Activated naive CD4-positive, alpha-beta T cell treated with anti-CD3 and anti-CD28 coated beads, Interleukin-2, amount 50 U/mL, for 72 hours (primary cell): ENCODE measurements around the gene ROM1. TPM values are rescaled to one million over a fixed set of nuclear protein-coding genes. Genes with fewer than 3 reads are reported as not detected.
"Not testable (repeated sequence)": the region's sequence is repeated elsewhere in the genome, so short reads cannot be mapped to it uniquely, and the experiment has no call there.

ENCODE experiments used
- ATAC-seq, 2 donors: fragments of 150-1000 bp; cut with Tn5 transposase; 2 replicates each; pipeline ENCODE4 v1.10.0; 2021; ENCODE audit warnings: mild to moderate bottlenecking in 2 of 2, moderate library complexity in 2 of 2
- DNase-seq, 2 donors: peaks; one replicate each; pipeline ENCODE4 v3.0.0; 2021 to 2022; ENCODE audit warnings: low spot score in 2 of 2
- H3K27ac Mint-ChIP-seq, 2 donors: one replicate each; pipeline ENCODE4 v1.8.0; 2022; ENCODE audit warnings: mild to moderate bottlenecking in 2 of 2, mixed read lengths in 2 of 2
- H3K36me3 Mint-ChIP-seq, 2 donors: one replicate each; pipeline ENCODE4 v1.8.0; 2022; ENCODE audit warnings: mixed read lengths in 2 of 2
- H3K9me3 Mint-ChIP-seq, 2 donors: one replicate each; pipeline ENCODE4 v1.8.0; 2022; ENCODE audit warnings: mixed read lengths in 2 of 2
- total RNA-seq, 2 donors: library from RNA; stranded (reverse); gene quantifications; one replicate each; pipeline ENCODE4 v1.2.3, GENCODE V29; 2022

ROM1 gene
- total RNA-seq, 2 donors from 2014 or later, result 1.1 to 1.9 TPM

- H3K9me3 Mint-ChIP-seq, ATAC-seq, DNase-seq: not testable (repeated sequence)
- Mint-ChIP-seq H3K36me3 (peaks cover 16 to 19% of the 10 kb centered on the region in 2 donors), H3K27ac (peak overlapping the region in 1 of 2 donors; percentile 30)
Measured at GRCh38 chr11:62616957-62617356, 3.9 kb downstream of the ROM1 start.

- DNase-seq, result no peak
- Mint-ChIP-seq H3K9me3 (no peaks in the 10 kb centered on the region), H3K36me3 (peaks cover 19 to 20% of the 10 kb centered on the region in 2 donors), H3K27ac (peak overlapping the region; percentile 92 to 98)
- ATAC-seq, result no peak
Measured at GRCh38 chr11:62621027-62621566, 8.0 kb downstream of the ROM1 start.

- ATAC-seq, result peak; percentile 94 to 95
- H3K27ac Mint-ChIP-seq, result peak within 1 kb of the TSS; percentile 92 to 98
- no peaks in the 10 kb centered on the region for H3K9me3 Mint-ChIP-seq
- peaks cover 21 to 27% of the 10 kb centered on the region in 2 donors for H3K36me3 Mint-ChIP-seq
- peak; percentile 91 to 99 for DNase-seq
Measured at GRCh38 chr11:62621567-62622470, 8.8 kb downstream of the ROM1 start, which contains the start of gene B3GAT3. TSS of gene B3GAT3 (minus strand) at chr11:62621986. CDS start at chr11:62621947, 39 bp downstream.

GRCh38 chr11:62622476-62623089 is 9.5 kb downstream of the ROM1 start:
- peaks cover 21 to 31% of the 10 kb centered on the region in 2 donors for H3K36me3 Mint-ChIP-seq
- no peak for ATAC-seq

GRCh38 chr11:62627713-62628112 is 14.7 kb downstream of the ROM1 start:
- peak overlapping the region in 1 of 2 donors; percentile 79 for H3K27ac Mint-ChIP-seq
- DNase-seq, result no peak
- H3K9me3 Mint-ChIP-seq, result no peaks in the 10 kb centered on the region
- ATAC-seq, result no peak
- peaks cover 23 to 34% of the 10 kb centered on the region in 2 donors for H3K36me3 Mint-ChIP-seq

More at GRCh38 chr11:62622476-62623089, 9.5 kb downstream of the ROM1 start:
- H3K27ac Mint-ChIP-seq, result peak overlapping the region; percentile 91 to 92
- DNase-seq, result no peak
- no peaks in the 10 kb centered on the region for H3K9me3 Mint-ChIP-seq

- peak overlapping the region; percentile 62 to 72 for H3K27ac Mint-ChIP-seq
Measured at GRCh38 chr11:62632492-62632891, 19.4 kb downstream of the ROM1 start.

GRCh38 chr11:62644220-62644619 is 31.2 kb downstream of the ROM1 start:
- H3K27ac Mint-ChIP-seq, result peak overlapping the region; percentile 40 to 92
- H3K36me3 Mint-ChIP-seq, result peaks cover 18 to 25% of the 10 kb centered on the region in 2 donors
- DNase-seq, result no peak
- peaks cover 0 to 5% of the 10 kb centered on the region in 2 donors for H3K9me3 Mint-ChIP-seq
- ATAC-seq, result no peak

More at GRCh38 chr11:62632492-62632891, 19.4 kb downstream of the ROM1 start:
- no peak for ATAC-seq
- no peak for DNase-seq
- Mint-ChIP-seq H3K9me3 (no peaks in the 10 kb centered on the region), H3K36me3 (peaks cover 27 to 43% of the 10 kb centered on the region in 2 donors)

- DNase-seq, result no peak
- ATAC-seq, result no peak
- Mint-ChIP-seq H3K9me3 (no peaks in the 10 kb centered on the region), H3K27ac (peak overlapping the region; percentile 92 to 98), H3K36me3 (peaks cover 12 to 22% of the 10 kb centered on the region in 2 donors)
Measured at GRCh38 chr11:62645671-62645945, 32.6 kb downstream of the ROM1 start.

GRCh38 chr11:62645946-62646824 is 33.1 kb downstream of the ROM1 start, which contains the start of gene GANAB:
TSS of gene GANAB (minus strand) at chr11:62646613. CDS start at chr11:62646599, 14 bp downstream.
- peak within 1 kb of the TSS; percentile 92 to 98 for H3K27ac Mint-ChIP-seq
- ATAC-seq, result peak; percentile 99 to 100
- peak; percentile 98 for DNase-seq
- H3K9me3 Mint-ChIP-seq, result no peaks in the 10 kb centered on the region
- H3K36me3 Mint-ChIP-seq, result peaks cover 12 to 17% of the 10 kb centered on the region in 2 donors

- DNase-seq (no peak), ATAC-seq (peak; percentile 0 to 3)
- Mint-ChIP-seq H3K27ac (peak overlapping the region; percentile 92 to 98), H3K36me3 (peaks cover 12 to 17% of the 10 kb centered on the region in 2 donors), H3K9me3 (no peaks in the 10 kb centered on the region)
Measured at GRCh38 chr11:62646825-62647608, 34.0 kb downstream of the ROM1 start.

- Mint-ChIP-seq H3K27ac (no peak overlapping the region), H3K9me3 (no peaks in the 10 kb centered on the region), H3K36me3 (peaks cover 14 to 21% of the 10 kb centered on the region in 2 donors)
- ATAC-seq, result no peak
- DNase-seq, result no peak
Measured at GRCh38 chr11:62647609-62648005, 34.5 kb downstream of the ROM1 start.

- peaks cover 18 to 19% of the 10 kb centered on the region in 2 donors for H3K36me3 Mint-ChIP-seq
- H3K27ac Mint-ChIP-seq, result no peak overlapping the region
- ATAC-seq, result no peak
- DNase-seq, result no peak
- H3K9me3 Mint-ChIP-seq, result no peaks in the 10 kb centered on the region
Measured at GRCh38 chr11:62648185-62648966, 35.3 kb downstream of the ROM1 start.

- DNase-seq (no peak), ATAC-seq (no peak)
- Mint-ChIP-seq H3K27ac (no peak overlapping the region), H3K36me3 (peaks cover 19 to 20% of the 10 kb centered on the region in 2 donors), H3K9me3 (no peaks in the 10 kb centered on the region)
Measured at GRCh38 chr11:62648967-62649364, 35.9 kb downstream of the ROM1 start.

GRCh38 chr11:62649486-62649885 is 36.4 kb downstream of the ROM1 start:
- ATAC-seq (no peak), DNase-seq (no peak)
- H3K36me3 Mint-ChIP-seq, result peaks cover 19 to 20% of the 10 kb centered on the region in 2 donors
- no peaks in the 10 kb centered on the region for H3K9me3 Mint-ChIP-seq
- no peak overlapping the region for H3K27ac Mint-ChIP-seq

GRCh38 chr11:62650283-62650682 is 37.2 kb downstream of the ROM1 start:
- not testable (repeated sequence) for H3K27ac Mint-ChIP-seq, ATAC-seq, DNase-seq, H3K9me3 Mint-ChIP-seq
- H3K36me3 Mint-ChIP-seq, result peaks cover 16 to 19% of the 10 kb centered on the region in 2 donors
